GM23338 (cell line): ENCODE measurements around the gene FMN2. TPM values are rescaled to one million over a fixed set of nuclear protein-coding genes. Genes with fewer than 3 reads are reported as not detected.

ENCODE experiments used
- ATAC-seq: fragments of 200-7000 bp; cut with Tn5 transposase; 3 replicates; pipeline ENCODE4 v1.9.1; 2020
- DNase-seq: peaks from one replicate; pipeline ENCODE4 v3.0.0-alpha.2; 2015; ENCODE audit warnings: low spot score
- H2AFZ ChIP-seq: fragments of 200-600 bp; sonication (generic); 2 replicates; pipeline ENCODE4 v1.8.0; 2016; ENCODE audit warnings: antibody characterized with exemption, mild to moderate bottlenecking, moderate library complexity
- H3F3A ChIP-seq: fragments of 200-600 bp; sonication (generic); replicated peaks from 2 replicates; pipeline ENCODE4 v1.8.0; 2017; ENCODE audit warnings: antibody characterized with exemption, mixed run types, low read depth
- H3K27ac ChIP-seq: fragments of 200-600 bp; sonication (generic); 2 replicates; pipeline ENCODE4 v1.6.1; 2016; ENCODE audit warnings: low read depth
- H3K27me3 ChIP-seq: fragments of 200-600 bp; sonication (generic); 2 replicates; pipeline ENCODE4 v1.8.0; 2016; ENCODE audit warnings: mild to moderate bottlenecking, mixed run types, moderate library complexity; ENCODE audit not compliant: insufficient read depth
- H3K36me3 ChIP-seq: fragments of 200-600 bp; sonication (generic); 2 replicates; pipeline ENCODE4 v1.8.0; 2016; ENCODE audit warnings: mild to moderate bottlenecking; ENCODE audit not compliant: insufficient read depth
- H3K4me1 ChIP-seq: fragments of 200-600 bp; sonication (generic); 2 replicates; pipeline ENCODE4 v1.8.0; 2016; ENCODE audit warnings: mild to moderate bottlenecking, moderate library complexity; ENCODE audit not compliant: insufficient read depth
- H3K4me2 ChIP-seq: fragments of 200-600 bp; sonication (generic); 2 replicates; pipeline ENCODE4 v1.7.1; 2017; ENCODE audit warnings: mixed run types
- H3K4me3 ChIP-seq: fragments of 200-600 bp; sonication (generic); 2 replicates; pipeline ENCODE4 v1.6.1; 2016; ENCODE audit warnings: mixed run types
- H3K79me2 ChIP-seq: fragments of 200-600 bp; sonication (generic); replicated peaks from 2 replicates; pipeline ENCODE4 v1.8.0; 2017; ENCODE audit warnings: mild to moderate bottlenecking; ENCODE audit not compliant: insufficient read depth
- H3K9me2 ChIP-seq: fragments of 200-600 bp; sonication (generic); 2 replicates; pipeline ENCODE4 v1.8.0; 2017; ENCODE audit not compliant: insufficient read depth
- H4K20me1 ChIP-seq: fragments of 200-600 bp; sonication (generic); replicated peaks from 2 replicates; pipeline ENCODE4 v1.8.0; 2017; ENCODE audit warnings: mild to moderate bottlenecking; ENCODE audit not compliant: insufficient read depth
- H3K27ac Mint-ChIP-seq: 2 replicates; pipeline ENCODE4 v1.8.0; 2020; ENCODE audit warnings: inconsistent platforms, mild to moderate bottlenecking, moderate library complexity, mixed read lengths
- H3K27me3 Mint-ChIP-seq: 3 replicates; pipeline ENCODE4 v1.8.0; 2022; ENCODE audit warnings: low read depth, mild to moderate bottlenecking, moderate library complexity, mixed read lengths, inconsistent platforms; ENCODE audit not compliant: insufficient read depth, poor library complexity
- H3K36me3 Mint-ChIP-seq: 3 replicates; pipeline ENCODE4 v1.8.0; 2021; ENCODE audit warnings: low read depth, mild to moderate bottlenecking, inconsistent platforms, moderate library complexity, mixed read lengths
- H3K4me1 Mint-ChIP-seq: 3 replicates; pipeline ENCODE4 v1.8.0; 2020; ENCODE audit warnings: mild to moderate bottlenecking, inconsistent platforms, mixed read lengths
- H3K4me3 Mint-ChIP-seq: 3 replicates; pipeline ENCODE4 v1.8.0; 2021; ENCODE audit warnings: moderate library complexity, mild to moderate bottlenecking, inconsistent platforms, mixed read lengths
- H3K9me3 Mint-ChIP-seq: 3 replicates; pipeline ENCODE4 v1.8.0; 2020; ENCODE audit warnings: moderate library complexity, mild to moderate bottlenecking, inconsistent platforms, mixed read lengths
- CREB1 ChIP-seq: fragments of 250-450 bp; sonication (Bioruptor Pico); IDR thresholded peaks from 2 replicates; pipeline ENCODE4 v1.5.0; 2020; ENCODE audit warnings: low read depth, mild to moderate bottlenecking, moderate library complexity
- CTCF ChIP-seq, 2 experiments: fragments of 200-600 bp in 1 of 2; sonication (generic) in 1 of 2; conservative IDR thresholded peaks; 2 replicates each; pipeline versions ENCODE4 v1.5.1 to v1.6.1; 2016 to 2017; ENCODE audit warnings: antibody characterized with exemption in 2 of 2, low read depth in 2 of 2, mild to moderate bottlenecking in 2 of 2, moderate library complexity in 1 of 2
- ETS1 ChIP-seq: IDR thresholded peaks from 2 replicates; pipeline ENCODE4 v1.6.1; 2016; ENCODE audit warnings: antibody characterized with exemption
- EZH2 ChIP-seq: fragments of 200-600 bp; sonication (generic); IDR thresholded peaks from one replicate; pipeline ENCODE4 v1.8.0; 2017; ENCODE audit warnings: antibody characterized with exemption, mild to moderate bottlenecking, low read depth; ENCODE audit not compliant: unreplicated experiment
- EZH2phosphoT487 ChIP-seq: fragments of 200-600 bp; sonication (generic); IDR thresholded peaks from one replicate; pipeline ENCODE4 v1.8.1; 2018; ENCODE audit warnings: antibody characterized with exemption; ENCODE audit not compliant: unreplicated experiment
- JUNB ChIP-seq: IDR thresholded peaks from one replicate; pipeline ENCODE4 v1.6.1; 2016; ENCODE audit warnings: antibody characterized with exemption; ENCODE audit not compliant: unreplicated experiment
- NANOG ChIP-seq: IDR thresholded peaks from 2 replicates; pipeline ENCODE4 v1.6.1; 2016; ENCODE audit warnings: antibody characterized with exemption, borderline replicate concordance
- POLR2AphosphoS5 ChIP-seq: IDR thresholded peaks from 2 replicates; pipeline ENCODE4 v1.6.1; 2016; ENCODE audit warnings: antibody characterized with exemption, low read depth
- REST ChIP-seq: IDR thresholded peaks from one replicate; pipeline ENCODE4 v1.6.1; 2018; ENCODE audit warnings: antibody characterized with exemption; ENCODE audit not compliant: unreplicated experiment
- STAT1 ChIP-seq: IDR thresholded peaks from one replicate; pipeline ENCODE4 v1.6.1; 2016; ENCODE audit warnings: antibody characterized with exemption; ENCODE audit not compliant: unreplicated experiment
- ZNF114 ChIP-seq: fragments of 250-450 bp; sonication (Bioruptor Pico); IDR thresholded peaks from 2 replicates; pipeline ENCODE4 v1.5.0; 2020; ENCODE audit warnings: mild to moderate bottlenecking, moderate library complexity
- ZNF331 ChIP-seq: fragments of 250-450 bp; sonication (Bioruptor Pico); IDR thresholded peaks from 2 replicates; pipeline ENCODE4 v1.5.0; 2020; ENCODE audit warnings: low read depth, mild to moderate bottlenecking, moderate library complexity
- ZNF462 ChIP-seq: fragments of 250-450 bp; sonication (Bioruptor Pico); IDR thresholded peaks from 2 replicates; pipeline ENCODE4 v1.5.0; 2020; ENCODE audit warnings: mild to moderate bottlenecking, moderate library complexity
- polyA plus RNA-seq: library from polyadenylated mRNA; unstranded; fragments of >200 nt; fragmentation: Nextera tagmentation; extraction: Ambion mirVana; gene quantifications from 2 replicates; pipeline ENCODE4 v1.2.1, GENCODE V29; 2016
- total RNA-seq: library from RNA; depleted of rRNA; stranded (reverse); fragments of >200 nt; shearing (Covaris generic); gene quantifications from 2 replicates; pipeline ENCODE4 v1.2.3, GENCODE V29; 2014

FMN2 gene
- total and polyA plus RNA-seq, 2 experiments from 2014 or later: 1.5 to 2.5 TPM

- peaks cover 17% of the 10 kb centered on the region for H3K4me1 Mint-ChIP-seq
- no peaks in the 10 kb centered on the region for H3K9me2 ChIP-seq
- H3K9me3 Mint-ChIP-seq: no peaks in the 10 kb centered on the region
- no peaks in the 10 kb centered on the region for H3K4me1 ChIP-seq
- H3K27me3 ChIP-seq: no peaks in the 10 kb centered on the region
- H3K4me2 ChIP-seq: no peak overlapping the region
- no peak for DNase-seq
- no peaks in the 10 kb centered on the region for H3K36me3 Mint-ChIP-seq
- no peaks in the 10 kb centered on the region for H3F3A ChIP-seq
- no peak for ATAC-seq
- H3K27ac Mint-ChIP-seq: no peak overlapping the region
- H4K20me1 ChIP-seq: no peaks in the 10 kb centered on the region
- no peaks in the 10 kb centered on the region for H3K36me3 ChIP-seq
- H2AFZ ChIP-seq: no peak overlapping the region
- no peak overlapping the region for H3K4me3 Mint-ChIP-seq
- TF ChIP-seq JUNB: no peak
- no peak for TF ChIP-seq ETS1
- TF ChIP-seq STAT1: no peak
- TF ChIP-seq ZNF114 (CRISPR knock-in tag): no peak
- TF ChIP-seq CTCF (conservative IDR thresholded peaks at IDR 0.05; ENCODE audit: low read depth in 2 of 2): no peak
- TF ChIP-seq ZNF462 (CRISPR knock-in tag): no peak
- no peak for TF ChIP-seq CREB1 (CRISPR knock-in tag)
- no peak for TF ChIP-seq REST
- TF ChIP-seq NANOG: no peak
- no peak for TF ChIP-seq EZH2phosphoT487
- TF ChIP-seq EZH2: no peak
- TF ChIP-seq ZNF331 (CRISPR knock-in tag): no peak
- no peak for TF ChIP-seq POLR2AphosphoS5
- no peaks in the 10 kb centered on the region for H3K79me2 ChIP-seq
- no peaks in the 10 kb centered on the region for H3K27me3 Mint-ChIP-seq
- no peak overlapping the region for H3K4me3 ChIP-seq
- no peak overlapping the region for H3K27ac ChIP-seq
These were observed 370.6 kb downstream of the FMN2 start for GRCh38 chr1:240462277-240462676.
